Suprapubic skin (tissue), 4 donors: ENCODE measurements around the gene REM2. TPM values are rescaled to one million over a fixed set of nuclear protein-coding genes. Genes with fewer than 3 reads are reported as not detected.

Experiments used
- DNase-seq, 2 donors: peaks; one replicate each; pipeline ENCODE4 v3.0.0-alpha.2; 2019; ENCODE audit warnings: low spot score in 2 of 2
- H3K27ac ChIP-seq: fragments of 200-600 bp; sonication (generic); one replicate; pipeline ENCODE4 v1.5.1; 2019
- H3K27me3 ChIP-seq: fragments of 200-600 bp; sonication (generic); one replicate; pipeline ENCODE4 v1.5.1; 2019
- H3K36me3 ChIP-seq: fragments of 200-600 bp; sonication (generic); one replicate; pipeline ENCODE4 v1.5.1; 2019
- H3K4me1 ChIP-seq: fragments of 200-600 bp; sonication (generic); one replicate; pipeline ENCODE4 v1.5.1; 2019
- H3K4me3 ChIP-seq: fragments of 200-600 bp; sonication (generic); one replicate; pipeline ENCODE4 v1.5.1; 2019; ENCODE audit warnings: mild to moderate bottlenecking
- H3K9me3 ChIP-seq: fragments of 200-600 bp; sonication (generic); one replicate; pipeline ENCODE4 v1.5.1; 2019
- CTCF ChIP-seq, 2 donors: fragments of 200-600 bp in 1 of 2; fragments of 450-650 bp in 1 of 2; sonication (generic) in 1 of 2; IDR thresholded peaks; one replicate each; pipeline ENCODE4 v1.5.1; 2016 to 2019; ENCODE audit warnings: antibody characterized with exemption in 2 of 2, mild to moderate bottlenecking in 1 of 2, moderate library complexity in 1 of 2
- EP300 ChIP-seq: sonication (generic); formaldehyde crosslinking; IDR thresholded peaks from one replicate; pipeline ENCODE4 v1.6.1; 2017; ENCODE audit warnings: antibody characterized with exemption
- POLR2A ChIP-seq, 2 donors: fragments of 450-650 bp; IDR thresholded peaks; one replicate each; pipeline ENCODE4 v1.6.1; 2017; ENCODE audit warnings: antibody characterized with exemption in 2 of 2, mild to moderate bottlenecking in 2 of 2, moderate library complexity in 2 of 2
- POLR2AphosphoS5 ChIP-seq, 3 donors: sonication (generic); formaldehyde crosslinking; IDR thresholded peaks; one replicate each; pipeline ENCODE4 v1.6.1; 2017; ENCODE audit warnings: antibody characterized with exemption in 3 of 3
- WGBS: methylation state at CpG from one replicate; pipeline ENCODE4 v1.1.5; 2018; 5-methylcytosine and 5-hydroxymethylcytosine counted together
- total RNA-seq, 4 donors: library from RNA; depleted of rRNA; stranded (reverse); fragments of >200 nt; gene quantifications; one replicate each; pipeline ENCODE4 v1.1.0, GENCODE V29; 2016

REM2 gene
- total RNA-seq, 4 donors from 2014 or later = 0.89 to 5.4 (median 1.2) TPM

GRCh38 chr14:22875748-22876319 is 7.2 kb upstream of the REM2 start:
- no peak for TF ChIP-seq EP300
- no peak for TF ChIP-seq CTCF (IDR thresholded peaks at IDR 0.05)
- no peak for TF ChIP-seq POLR2A (IDR thresholded peaks at IDR 0.05)
- TF ChIP-seq POLR2AphosphoS5 (IDR thresholded peaks at IDR 0.05) = no peak
- H3K27me3 ChIP-seq = no peaks in the 10 kb centered on the region
- H3K4me3 ChIP-seq = no peak overlapping the region
- peaks cover 16% of the 10 kb centered on the region for H3K4me1 ChIP-seq
- H3K36me3 ChIP-seq = peaks cover 72% of the 10 kb centered on the region
- 96% methylated on average over 4 of the region's 20 CpGs for WGBS
- H3K9me3 ChIP-seq = no peaks in the 10 kb centered on the region
- no peak overlapping the region for H3K27ac ChIP-seq
- no peak for DNase-seq

GRCh38 chr14:22877000-22877501 is 6.0 kb upstream of the REM2 start:
- DNase-seq = no peak
- H3K36me3 ChIP-seq = peaks cover 72% of the 10 kb centered on the region
- WGBS = 91% methylated on average over 18 of the region's 22 CpGs

GRCh38 chr14:22878271-22879246 is 4.5 kb upstream of the REM2 start:
- 73% methylated on average over 8 of the region's 8 CpGs for WGBS
- no peak overlapping the region for H3K27ac ChIP-seq
- no peaks in the 10 kb centered on the region for H3K9me3 ChIP-seq
- H3K36me3 ChIP-seq = peaks cover 68% of the 10 kb centered on the region
- DNase-seq = no peak
- peaks cover 19% of the 10 kb centered on the region for H3K4me1 ChIP-seq
- no peaks in the 10 kb centered on the region for H3K27me3 ChIP-seq
- TF ChIP-seq POLR2A (IDR thresholded peaks at IDR 0.05) (no peak), POLR2AphosphoS5 (IDR thresholded peaks at IDR 0.05) (no peak), EP300 (no peak), CTCF (IDR thresholded peaks at IDR 0.05) (no peak)
- no peak overlapping the region for H3K4me3 ChIP-seq

More at GRCh38 chr14:22877000-22877501, 6.0 kb upstream of the REM2 start:
- Histone ChIP-seq H3K4me3 (no peak overlapping the region), H3K27me3 (no peaks in the 10 kb centered on the region), H3K4me1 (peaks cover 14% of the 10 kb centered on the region), H3K27ac (no peak overlapping the region), H3K9me3 (no peaks in the 10 kb centered on the region)
- no peak for TF ChIP-seq EP300
- TF ChIP-seq CTCF (IDR thresholded peaks at IDR 0.05) = no peak
- no peak for TF ChIP-seq POLR2AphosphoS5 (IDR thresholded peaks at IDR 0.05)
- TF ChIP-seq POLR2A (IDR thresholded peaks at IDR 0.05) = no peak

DNA sequence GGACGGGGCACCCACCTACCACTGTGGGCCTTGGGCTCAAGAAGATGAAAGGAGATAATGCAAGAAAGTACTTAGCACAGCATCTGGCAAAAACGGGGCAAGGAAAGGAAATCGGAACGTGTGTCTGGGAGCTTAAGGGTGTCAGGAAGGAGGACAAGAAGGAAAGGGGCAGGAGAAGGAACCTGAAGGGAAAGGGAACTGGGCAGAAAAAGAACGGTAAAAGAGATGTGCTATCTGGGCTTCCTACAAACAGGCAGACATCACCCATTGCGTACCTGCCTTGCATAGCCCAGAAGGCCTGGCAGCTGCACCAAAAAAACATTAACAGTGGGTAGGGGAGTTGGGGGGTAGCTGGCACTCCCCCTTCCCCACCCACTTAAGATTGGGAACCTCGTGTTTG is 958 bp upstream of the REM2 start:
- no peak overlapping the region for H3K27ac ChIP-seq
- WGBS = 20% methylated on average over 7 of the region's 7 CpGs
- TF ChIP-seq EP300 = no peak
- TF ChIP-seq POLR2AphosphoS5 (IDR thresholded peaks at IDR 0.05) = no peak
- no peak for TF ChIP-seq POLR2A (IDR thresholded peaks at IDR 0.05)
- TF ChIP-seq CTCF (IDR thresholded peaks at IDR 0.05) = no peak
- H3K36me3 ChIP-seq = peaks cover 33% of the 10 kb centered on the region
- H3K4me3 ChIP-seq = no peak overlapping the region
- no peaks in the 10 kb centered on the region for H3K9me3 ChIP-seq
- H3K4me1 ChIP-seq = peaks cover 29% of the 10 kb centered on the region
- DNase-seq = no peak
- H3K27me3 ChIP-seq = no peaks in the 10 kb centered on the region
